Measurements from ENCODE around the gene PTGFRN.
"Not testable (repeated sequence)": the region's sequence is repeated elsewhere in the genome, so short reads cannot be mapped to it uniquely, and the experiment has no call there.

PTGFRN gene

DNA sequence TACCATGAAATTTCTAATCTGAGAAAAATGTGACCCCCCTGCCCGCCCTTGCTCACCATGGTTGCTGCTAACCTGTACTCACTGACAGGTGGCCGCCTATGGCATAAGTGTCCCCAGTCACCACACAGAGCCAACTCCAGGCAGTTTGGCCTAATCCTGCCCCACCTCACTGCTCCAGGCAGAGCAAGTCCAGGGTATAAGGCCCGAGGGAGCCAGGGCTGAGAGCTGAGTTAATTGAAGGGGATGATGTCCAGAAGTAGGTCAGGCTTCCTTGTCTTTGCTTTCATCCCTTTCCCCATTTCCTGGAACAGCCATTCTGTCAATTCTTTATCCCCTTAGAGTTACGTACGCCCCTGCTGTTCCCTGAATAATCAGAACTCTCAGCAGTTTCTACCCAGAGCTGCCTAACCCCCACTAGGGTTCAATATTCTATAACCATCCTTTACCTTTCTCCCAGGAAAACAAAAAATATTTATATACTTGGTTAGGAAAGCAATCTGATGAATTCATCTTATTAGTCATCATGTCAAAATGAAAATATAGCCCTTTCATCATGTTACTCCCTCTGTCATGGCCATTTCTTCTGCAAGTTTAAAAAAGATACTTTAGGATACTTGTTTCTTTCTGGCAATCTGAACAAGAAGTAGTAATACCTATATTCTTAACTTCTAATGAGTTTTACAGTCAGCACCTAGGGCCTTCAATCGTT, 62.4 kb downstream of the PTGFRN start:
- no peak for DNase-seq (ENCODE audit: low spot score)

DNA sequence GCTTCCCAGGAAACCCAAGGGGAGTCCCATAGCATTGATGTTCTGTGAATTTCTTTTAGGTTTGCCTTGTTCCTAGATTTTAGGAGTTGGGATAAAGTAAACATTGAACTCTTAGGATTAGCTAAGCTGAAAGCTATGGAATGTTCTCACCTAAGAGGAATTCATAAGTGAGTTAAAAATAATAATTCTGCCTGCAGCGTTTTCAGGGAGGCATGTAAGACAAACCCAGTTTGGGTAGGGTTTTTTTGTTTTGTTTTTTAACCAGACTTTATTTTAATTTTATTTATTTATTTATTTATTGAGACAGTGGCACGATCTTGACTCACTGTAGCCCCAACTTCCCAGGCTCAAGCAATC, 62.9 kb downstream of the PTGFRN start:
- DNase-seq (ENCODE audit: low spot score), result no peak

DNA sequence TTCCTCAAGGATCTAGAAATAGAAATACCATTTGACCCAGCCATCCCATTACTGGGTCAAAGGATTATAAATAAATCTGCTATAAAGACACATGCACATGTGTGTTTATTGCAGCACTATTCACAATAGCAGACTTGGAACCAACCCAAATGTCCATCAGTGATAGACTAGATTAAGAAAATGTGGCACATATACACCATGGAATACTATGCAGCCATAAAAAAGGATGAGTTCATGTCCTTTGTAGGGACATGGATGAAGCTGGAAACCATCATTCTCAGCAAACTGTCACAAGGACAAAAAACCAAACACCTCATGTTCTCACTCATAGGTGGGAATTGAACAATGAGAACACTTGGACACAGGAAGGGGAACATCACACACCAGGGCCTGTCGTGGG, 70.6 kb downstream of the PTGFRN start:
- not testable (repeated sequence) for DNase-seq (ENCODE audit: low spot score)

DNA sequence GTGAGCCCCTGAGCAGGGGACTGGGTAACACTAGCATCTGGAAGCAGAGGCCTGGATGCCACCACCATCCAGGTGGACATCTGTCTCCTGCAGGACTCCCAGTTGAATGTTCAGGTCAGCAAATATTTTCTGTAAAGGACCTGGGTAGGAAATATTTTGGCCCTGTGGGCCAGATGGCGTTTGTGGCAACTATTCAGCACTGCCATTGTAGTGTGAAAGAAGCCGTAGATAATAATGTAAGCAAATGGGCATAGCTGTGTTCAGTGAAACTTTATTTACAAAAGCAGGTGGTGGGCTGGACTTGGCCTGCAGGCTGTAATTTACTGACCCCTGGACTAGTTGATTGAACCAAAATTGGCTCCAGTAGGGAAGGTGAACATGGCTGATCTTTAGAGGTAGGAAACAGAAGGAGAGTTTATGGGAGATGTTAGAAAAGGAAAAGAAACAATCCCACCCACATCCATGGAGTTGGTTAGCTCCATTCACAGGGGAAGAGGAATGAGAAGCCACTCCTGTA, 71.9 kb downstream of the PTGFRN start:
- no peak for DNase-seq (ENCODE audit: low spot score)

DNA sequence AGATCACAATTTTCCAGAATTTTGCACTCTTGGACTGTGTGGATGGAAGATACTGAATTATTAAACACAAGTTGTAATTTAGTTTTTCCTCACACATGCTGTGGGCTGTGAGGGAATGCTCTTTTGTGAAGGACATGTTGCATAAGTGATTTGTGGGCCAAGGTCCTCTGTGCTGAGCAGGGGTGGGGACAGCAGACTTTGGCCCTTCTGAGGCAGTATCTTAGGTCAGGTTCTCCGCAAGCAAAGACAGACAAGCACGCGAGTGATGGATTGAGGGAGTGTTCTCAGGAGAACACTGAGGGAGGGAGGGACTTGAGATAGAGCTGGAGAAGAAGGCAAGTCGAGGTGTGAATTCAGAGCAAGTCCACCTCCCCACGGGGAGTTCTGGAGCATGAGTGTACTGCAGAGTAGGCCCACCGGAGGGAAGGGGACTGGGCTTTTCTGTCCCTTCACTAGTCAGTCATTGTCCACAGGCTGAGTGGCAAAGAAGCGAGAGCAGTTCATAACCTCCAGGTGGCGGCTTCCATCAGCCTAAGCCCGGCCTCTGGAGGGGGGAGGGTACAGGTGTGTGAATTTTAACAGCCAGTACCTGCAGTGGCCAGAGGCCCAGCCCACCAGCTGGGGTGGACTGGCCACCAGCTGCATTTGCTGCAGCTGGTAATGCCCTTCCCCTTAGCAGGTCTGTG, 72.7 kb downstream of the PTGFRN start:
- no peak for DNase-seq (ENCODE audit: low spot score)

DNA sequence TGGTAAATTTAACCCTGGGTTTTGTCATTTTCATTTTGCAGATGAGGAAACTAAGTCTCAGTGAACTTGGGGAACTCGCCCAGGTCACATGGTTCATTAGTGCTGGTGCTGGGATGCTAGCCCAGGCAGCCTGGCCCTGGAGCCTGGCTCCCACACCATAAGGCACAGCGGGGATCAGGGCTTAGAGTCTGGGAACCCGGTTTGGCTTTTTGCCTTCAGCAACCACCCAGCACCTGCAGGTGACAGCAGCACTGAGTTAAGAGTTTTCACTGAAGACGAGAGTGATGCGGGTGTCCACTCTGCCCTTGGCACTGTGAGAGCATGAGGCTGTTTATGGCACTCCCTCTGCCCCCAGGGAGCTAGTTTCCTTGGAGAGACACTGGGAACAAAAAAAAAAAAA, 73.4 kb downstream of the PTGFRN start:
- no peak for DNase-seq (ENCODE audit: low spot score)

DNA sequence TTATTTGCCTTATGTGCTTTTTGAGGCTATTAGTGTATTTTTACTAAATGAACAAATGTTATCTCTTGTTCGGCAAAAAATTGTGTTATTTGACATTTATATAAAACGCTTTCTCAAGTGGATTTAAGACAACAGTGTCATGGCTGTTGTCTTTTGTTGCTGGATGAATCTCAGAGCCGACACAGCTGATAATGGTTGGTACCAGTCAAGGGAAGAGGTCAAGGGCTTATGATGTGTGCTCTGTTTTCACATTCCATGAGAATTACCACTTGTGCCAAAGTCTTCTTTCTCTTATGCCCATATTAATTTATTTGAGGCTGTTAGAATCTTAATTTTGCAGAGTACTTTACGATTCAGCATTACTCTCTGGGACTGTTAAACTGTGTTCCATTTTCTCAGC, 74.0 kb downstream of the PTGFRN start:
- DNase-seq (ENCODE audit: low spot score), result no peak

DNA sequence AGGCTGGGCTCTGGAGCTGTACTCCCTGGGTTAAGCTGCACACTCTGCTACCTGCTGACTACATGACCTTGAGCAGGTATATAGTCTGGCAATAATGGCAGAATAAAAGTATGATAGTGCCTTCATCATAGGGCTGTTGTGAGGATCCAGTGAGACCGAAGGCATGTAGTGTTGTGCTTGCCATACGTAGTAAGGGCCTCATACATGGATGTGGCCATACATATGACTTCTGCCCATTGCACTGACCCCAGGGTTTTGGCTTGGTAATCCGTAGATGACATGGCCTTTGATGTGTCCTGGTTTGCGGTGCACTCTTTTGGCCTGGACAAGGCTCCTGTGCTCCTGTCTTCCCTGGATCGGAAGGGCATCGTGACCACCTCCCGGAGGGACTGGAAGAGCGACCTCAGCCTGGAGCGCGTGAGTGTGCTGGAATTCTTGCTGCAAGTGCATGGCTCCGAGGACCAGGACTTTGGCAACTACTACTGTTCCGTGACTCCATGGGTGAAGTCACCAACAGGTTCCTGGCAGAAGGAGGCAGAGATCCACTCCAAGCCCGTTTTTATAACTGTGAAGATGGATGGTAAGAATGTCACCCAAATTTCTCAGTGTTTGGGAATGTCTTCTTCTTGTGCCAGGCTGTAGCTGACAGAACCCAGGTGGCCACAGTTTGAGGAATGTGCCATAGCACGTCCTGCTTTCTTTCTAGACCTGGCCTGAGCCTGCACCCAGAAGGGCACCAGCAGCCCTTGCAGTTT, 74.9 kb downstream of the PTGFRN start:
- no peak for DNase-seq (ENCODE audit: low spot score)

DNA sequence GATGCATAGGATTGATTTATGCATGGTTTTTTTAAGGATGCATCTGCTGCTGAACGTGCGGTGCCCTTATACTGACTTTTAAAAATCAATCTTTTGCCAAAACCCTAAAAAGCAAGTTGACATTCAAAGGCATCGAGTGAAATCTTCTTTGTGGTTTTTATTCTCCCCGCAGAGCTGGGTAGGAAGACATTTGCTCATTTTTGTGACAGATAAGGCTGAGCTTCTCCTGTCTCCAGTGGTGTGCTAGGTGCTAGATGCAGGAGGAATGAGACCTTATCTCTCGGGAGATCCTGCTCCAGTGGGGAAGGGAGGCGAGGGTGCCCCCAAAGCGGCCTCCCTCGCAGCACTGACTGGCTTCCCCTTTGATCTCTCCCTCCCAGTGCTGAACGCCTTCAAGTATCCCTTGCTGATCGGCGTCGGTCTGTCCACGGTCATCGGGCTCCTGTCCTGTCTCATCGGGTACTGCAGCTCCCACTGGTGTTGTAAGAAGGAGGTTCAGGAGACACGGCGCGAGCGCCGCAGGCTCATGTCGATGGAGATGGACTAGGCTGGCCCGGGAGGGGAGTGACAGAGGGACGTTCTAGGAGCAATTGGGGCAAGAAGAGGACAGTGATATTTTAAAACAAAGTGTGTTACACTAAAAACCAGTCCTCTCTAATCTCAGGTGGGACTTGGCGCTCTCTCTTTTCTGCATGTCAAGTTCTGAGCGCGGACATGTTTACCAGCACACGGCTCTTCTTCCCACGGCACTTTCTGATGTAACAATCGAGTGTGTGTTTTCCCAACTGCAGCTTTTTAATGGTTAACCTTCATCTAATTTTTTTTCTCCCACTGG, 76.9 kb downstream of the PTGFRN start:
- DNase-seq (ENCODE audit: low spot score), result no peak

DNA sequence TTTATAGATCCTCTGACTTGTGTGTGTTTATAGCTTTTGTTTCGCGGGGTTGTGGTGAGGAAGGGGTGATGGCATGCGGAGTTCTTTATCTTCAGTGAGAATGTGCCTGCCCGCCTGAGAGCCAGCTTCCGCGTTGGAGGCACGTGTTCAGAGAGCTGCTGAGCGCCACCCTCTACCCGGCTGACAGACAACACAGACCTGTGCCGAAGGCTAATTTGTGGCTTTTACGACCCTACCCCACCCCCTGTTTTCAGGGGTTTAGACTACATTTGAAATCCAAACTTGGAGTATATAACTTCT, 77.5 kb downstream of the PTGFRN start:
- DNase-seq (ENCODE audit: low spot score), result no peak

DNA sequence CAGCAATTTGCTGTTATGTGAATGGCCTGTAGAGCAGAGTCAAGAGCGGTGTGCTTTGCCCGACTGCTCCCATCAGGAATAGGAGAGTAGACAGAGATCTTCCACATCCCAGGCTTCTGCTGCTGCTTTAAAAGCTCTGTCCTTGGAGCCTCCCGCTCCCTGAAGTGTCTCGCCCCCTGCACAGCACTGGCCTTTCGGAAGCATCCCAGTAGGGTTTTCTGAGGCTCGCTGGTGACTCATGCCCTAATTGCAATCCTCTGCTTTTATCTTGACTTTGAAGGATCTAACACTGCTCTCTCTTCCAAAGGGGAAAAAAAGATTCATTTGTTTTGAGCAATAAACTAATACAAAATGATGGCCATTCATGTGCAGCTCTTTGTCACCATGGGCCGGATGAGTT, 78.5 kb downstream of the PTGFRN start:
- no peak for DNase-seq (ENCODE audit: low spot score)

DNA sequence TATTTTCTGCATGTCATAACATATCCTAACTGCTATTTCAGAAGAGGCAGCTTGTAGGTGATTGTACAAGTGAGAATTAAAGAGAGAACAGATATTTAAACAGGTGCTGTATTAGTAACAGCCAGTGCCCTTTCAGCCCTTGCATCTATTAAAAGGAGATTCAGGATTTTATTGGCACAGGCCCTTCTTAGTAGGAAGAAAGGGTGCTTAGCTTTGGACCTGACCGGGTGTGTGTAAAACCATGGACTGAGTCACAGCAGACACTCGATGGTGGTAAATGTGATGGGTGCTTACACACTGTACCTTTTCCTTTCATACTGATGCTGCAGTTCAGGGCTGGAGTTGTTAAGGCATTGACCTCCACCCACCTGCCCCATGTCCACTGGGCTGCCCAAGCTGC, 79.2 kb downstream of the PTGFRN start:
- no peak for DNase-seq (ENCODE audit: low spot score)

DNA sequence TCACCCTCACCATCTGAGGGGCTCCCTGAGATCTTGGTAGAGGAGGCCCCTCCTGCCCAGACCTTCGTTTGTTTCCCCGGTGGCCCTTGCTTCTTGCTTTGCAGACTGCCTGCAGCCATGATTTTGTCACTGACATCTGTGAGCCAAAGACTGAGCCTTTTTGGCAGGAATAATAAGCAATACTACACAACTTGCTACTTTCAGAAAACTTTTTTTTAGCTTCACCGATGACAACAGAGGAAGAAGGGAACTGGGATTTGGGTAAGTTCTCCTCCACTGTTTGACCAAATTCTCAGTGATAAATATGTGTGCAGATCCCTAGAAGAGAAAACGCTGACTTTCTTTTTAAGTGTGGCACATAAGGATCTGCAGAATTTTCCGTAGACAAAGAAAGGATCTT, 80.1 kb downstream of the PTGFRN start:
- no peak for DNase-seq (ENCODE audit: low spot score)

DNA sequence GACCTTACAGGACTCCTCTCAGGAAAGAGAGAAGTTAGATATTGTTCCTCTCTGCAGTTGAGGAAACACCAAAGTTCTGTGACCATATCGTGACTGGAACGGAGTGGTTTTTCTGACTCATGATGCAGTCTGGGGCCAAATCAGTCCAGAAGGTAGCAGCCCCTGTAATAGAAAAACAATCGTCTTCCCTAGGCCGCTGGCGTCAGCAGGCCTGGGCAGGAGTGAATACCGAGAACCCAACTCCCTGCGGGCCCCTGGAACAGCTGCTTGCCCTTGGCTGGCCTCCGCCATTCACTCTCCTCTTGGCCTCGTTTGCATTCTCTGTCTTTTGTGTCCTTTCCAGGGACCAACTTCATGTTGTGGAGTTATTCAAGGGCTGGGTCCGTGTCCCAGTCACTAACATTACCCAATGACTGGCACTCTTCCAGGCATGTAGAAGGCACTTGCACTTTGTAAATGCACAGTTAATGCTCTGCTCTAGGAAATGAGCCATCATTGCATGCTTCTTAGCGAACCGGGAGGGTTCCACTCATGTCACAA, 81.0 kb downstream of the PTGFRN start:
- no peak for DNase-seq (ENCODE audit: low spot score)

DNA sequence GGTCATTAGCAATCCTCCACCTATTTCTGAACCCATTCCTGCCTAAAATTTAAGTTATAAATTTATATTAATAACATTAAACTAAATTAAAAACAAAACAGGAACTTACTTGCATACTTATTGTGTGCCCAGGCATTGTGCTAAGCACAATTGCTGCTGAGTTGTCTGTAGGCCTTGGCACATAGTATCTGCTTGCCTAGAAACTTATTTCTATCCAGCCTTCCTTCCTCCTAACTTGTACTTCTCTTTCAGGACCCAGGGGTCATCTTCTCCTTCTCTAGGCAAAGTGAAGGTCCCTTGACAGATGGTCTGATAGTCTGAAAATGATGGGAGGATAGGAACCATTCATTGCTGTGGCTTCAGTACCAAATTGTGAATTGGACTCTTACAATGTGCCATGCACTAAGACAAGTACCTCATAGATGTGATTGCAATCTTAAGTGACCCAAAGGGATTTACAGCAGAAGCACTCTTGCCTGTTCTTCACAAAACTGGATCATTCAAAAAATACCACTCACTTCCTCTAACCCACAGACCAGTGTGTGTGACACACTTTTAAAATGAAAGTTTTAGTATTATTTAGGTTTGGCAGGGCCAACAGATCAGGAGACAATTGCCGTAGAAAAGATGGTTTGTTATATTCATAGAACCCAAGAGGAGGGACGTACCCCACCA, 81.6 kb downstream of the PTGFRN start:
- DNase-seq (ENCODE audit: low spot score), result no peak

DNA sequence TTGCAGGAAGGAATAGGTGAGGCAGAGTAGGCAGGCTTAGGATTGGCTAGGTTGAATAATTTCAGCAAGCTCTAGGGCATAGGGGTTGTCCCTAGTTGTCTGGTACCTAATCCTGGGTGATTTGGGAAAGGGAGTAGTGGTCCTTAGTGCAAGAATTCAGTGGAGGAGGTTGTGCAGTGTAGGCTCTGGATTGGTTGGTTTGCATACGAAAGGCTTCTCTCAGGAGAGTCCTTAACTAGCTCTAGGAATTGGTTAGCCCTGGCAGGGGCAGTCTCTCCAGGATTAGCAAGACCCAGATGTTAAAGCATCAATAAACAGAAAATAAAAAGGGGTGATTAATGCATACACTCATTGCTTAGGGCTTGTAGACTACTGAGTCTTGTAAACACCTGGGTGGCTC, 82.2 kb downstream of the PTGFRN start:
- no peak for DNase-seq (ENCODE audit: low spot score)

DNA sequence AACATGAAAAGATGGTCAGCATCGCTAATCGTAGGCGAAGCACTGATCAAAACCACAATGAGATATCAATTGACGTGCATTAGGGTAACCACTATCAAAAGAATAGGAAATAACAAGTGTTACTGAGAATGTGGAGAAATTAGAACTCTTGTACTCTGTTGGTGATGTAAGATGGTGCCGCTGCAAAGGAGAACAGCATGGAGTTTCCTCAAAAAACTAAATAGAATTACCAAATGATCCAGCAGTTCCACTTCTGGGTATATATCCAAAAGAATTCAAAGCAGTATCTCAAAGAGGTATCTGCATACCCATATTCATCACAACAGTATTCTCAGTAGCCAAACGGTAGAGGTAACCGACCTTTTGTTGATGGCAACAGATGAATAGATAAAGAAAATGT, 83.6 kb downstream of the PTGFRN start:
- no peak for DNase-seq (ENCODE audit: low spot score)

DNA sequence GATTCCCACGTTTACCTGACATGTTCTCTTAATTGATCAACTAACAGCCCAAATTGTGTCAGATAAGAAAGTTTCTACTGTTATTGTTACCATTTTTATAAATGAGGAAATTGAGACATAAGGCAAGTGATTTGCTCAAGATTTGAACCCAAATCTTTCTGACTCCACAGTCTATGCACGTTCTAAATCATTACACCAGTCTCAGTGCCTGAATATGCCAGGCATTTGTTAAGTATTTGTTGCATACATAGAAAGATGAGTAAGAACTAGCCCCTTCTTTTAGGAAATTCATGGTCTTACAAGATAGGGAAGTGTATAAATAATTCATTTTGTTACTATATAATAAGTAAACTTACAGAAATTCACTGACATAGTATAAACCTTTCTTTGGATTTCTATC, 84.7 kb downstream of the PTGFRN start:
- no peak for DNase-seq (ENCODE audit: low spot score)

DNA sequence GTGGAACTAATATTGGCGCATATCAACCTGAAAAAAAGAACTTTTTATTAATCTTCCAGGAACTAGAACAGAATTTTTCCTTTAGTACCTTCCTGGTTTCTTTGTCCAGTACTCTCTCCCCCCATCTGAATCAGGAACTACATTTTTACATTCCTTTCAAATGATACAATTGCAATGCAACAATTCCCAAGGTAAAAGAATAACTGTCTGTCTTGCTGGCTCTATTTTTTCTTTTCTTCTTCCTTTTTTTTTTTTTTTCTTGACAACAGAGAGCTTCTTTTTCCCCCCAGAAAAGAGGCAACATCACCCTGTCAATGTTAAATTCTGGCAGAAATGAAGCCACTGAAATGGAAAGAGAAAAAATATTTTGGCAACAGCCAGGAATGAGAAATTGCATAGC, 87.3 kb downstream of the PTGFRN start:
- DNase-seq (ENCODE audit: low spot score), result no peak

DNA sequence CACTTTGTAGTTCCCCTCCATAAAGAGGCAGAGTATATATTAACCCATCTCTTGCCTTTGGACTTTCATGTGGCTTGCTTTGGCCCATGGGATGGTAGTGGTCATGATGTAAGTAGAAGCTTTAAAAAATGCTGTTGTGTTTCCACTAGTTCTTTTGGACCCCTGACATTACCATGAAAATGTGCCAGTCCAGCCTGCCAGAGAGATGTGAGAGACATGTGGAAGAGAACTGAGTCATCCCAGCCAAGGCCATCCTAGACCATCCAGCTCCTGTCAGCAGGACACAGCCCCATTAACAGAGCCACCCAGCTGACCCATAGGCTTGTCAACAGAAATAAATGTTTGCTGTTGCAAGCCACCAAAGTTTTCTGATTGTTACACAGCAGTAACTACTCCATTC, 87.9 kb downstream of the PTGFRN start:
- no peak for DNase-seq (ENCODE audit: low spot score)

DNA sequence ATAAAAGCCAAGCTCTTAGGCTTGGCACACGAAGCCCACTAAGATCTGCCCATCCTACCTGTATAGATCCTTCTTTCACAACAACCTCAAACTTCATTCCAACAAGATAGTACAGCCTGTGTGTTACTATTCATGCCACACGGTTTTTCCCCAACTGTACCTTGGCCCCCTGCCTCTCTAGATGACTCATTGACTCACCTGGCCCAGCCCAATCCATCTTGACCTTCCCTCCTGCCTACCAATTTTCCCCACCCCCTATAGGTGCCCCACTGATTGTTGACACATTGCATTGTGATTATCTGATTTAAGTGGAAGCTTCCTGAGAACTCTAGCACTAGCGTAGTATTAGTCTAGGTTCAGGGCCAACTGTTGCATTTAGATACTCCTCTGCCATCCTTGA, 89.9 kb downstream of the PTGFRN start:
- DNase-seq (ENCODE audit: low spot score), result no peak

DNA sequence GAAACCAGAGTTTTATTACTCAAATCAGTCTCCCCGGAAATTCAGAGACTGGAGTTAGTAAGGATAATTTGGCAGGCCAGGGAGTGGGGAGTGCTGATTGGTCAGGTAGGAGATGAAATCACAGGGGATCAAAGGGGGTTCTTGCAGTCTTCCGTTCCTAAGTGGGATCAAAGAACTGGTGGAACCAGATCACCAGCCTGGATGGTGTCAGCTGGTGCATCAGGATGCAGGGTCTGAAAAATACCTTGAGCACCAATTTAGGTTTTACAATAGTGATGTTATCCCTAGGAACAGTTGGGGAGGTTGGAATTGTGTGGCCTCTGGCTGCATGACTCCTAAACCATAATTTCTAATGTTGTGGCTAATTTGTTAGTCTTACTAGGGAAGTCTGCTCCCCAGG, 90.4 kb downstream of the PTGFRN start:
- no peak for DNase-seq (ENCODE audit: low spot score)
